Measurements from ENCODE around the gene ZDHHC4. TPM values are rescaled to one million over a fixed set of nuclear protein-coding genes. Genes with fewer than 3 reads are reported as not detected.
"Not testable (repeated sequence)": the region's sequence is repeated elsewhere in the genome, so short reads cannot be mapped to it uniquely, and the experiment has no call there.

Gene ZDHHC4
- total RNA-seq, 6 experiments from 2014 or later: 27.9 to 48.5 (median 36.9) TPM

DNA sequence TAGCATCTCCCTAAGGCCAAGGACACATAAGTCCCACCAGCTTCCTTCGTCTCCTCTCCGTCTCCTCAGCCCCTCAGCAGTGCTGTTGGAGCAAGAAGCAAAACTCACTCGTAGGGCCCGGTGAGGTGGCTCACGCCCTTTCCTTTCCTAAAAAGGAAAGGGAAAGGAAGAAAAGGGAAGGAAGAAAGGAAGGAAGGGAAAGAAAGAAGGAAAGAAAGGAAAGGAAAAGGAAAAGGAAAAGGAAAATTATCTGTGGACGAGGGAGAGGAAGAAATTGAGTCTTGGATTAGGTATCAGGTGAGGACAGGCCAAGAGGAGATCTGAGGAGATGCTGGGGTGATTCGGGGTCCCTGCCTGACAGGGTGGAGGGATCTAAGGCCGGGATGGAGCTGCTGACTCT, 56.8 kb downstream of the ZDHHC4 start:
- ATAC-seq (no peak), DNase-seq (no peak)
- Histone ChIP-seq H3K27me3 (no peaks in the 10 kb centered on the region), H3K4me1 (peaks cover 0 to 5% (median 0%) of the 10 kb centered on the region in 4 donors), H3K27ac (no peak overlapping the region), H3K4me3 (no peak overlapping the region), H3K36me3 (no peaks in the 10 kb centered on the region), H3K9me3 (no peaks in the 10 kb centered on the region)
- WGBS (ENCODE audit: insufficient coverage, low coverage, low lambda C conversion rate, missing lambda C conversion rate): 87% methylated on average over 8 of the region's 8 CpGs
- TF ChIP-seq CTCF (IDR thresholded peaks at IDR 0.05): no peak
- no peak for TF ChIP-seq POLR2A (IDR thresholded peaks at IDR 0.05)
- intact Hi-C loops (cut with DNase I): no loop called here

DNA sequence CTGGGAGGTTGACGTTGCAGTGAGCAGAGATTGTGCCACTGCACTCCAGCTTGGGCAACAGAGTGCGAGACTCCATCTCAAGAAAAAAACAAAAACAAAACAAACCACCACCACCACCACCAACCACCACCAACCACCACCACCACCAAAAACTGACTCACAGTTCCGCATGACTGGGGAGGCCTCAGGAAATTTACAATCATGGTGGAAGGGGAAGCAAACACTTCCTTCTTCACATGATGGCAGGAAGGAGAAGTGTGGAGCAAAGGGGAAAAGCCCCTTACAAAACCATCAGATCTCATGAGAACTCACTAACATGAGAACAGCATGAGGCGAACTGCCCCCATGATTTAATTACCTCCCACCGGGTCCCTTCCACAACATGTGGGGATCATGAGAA, 57.7 kb downstream of the ZDHHC4 start:
- H3K27ac ChIP-seq; DNase-seq; intact Hi-C loops (cut with DNase I): not testable (repeated sequence)

GRCh38 chr7:6636741-6637543, 59.7 kb downstream of the ZDHHC4 start, which contains the start of gene ZNF316:
Gene ZNF316 (plus strand): TSS chr7:6637318. CDS start chr7:6642410, 5,092 bp downstream.
- 6% methylated on average over 10 of the region's 104 CpGs for WGBS (ENCODE audit: insufficient coverage, low coverage, low lambda C conversion rate, missing lambda C conversion rate)
- intact Hi-C loops (cut with DNase I): no loop called here
- peak; percentile 81 to 94 (median 90) for ATAC-seq

More for the DNA sequence above, 57.7 kb downstream of the ZDHHC4 start:
- H3K4me3 ChIP-seq, ATAC-seq, H3K36me3 ChIP-seq, H3K27me3 ChIP-seq, H3K9me3 ChIP-seq, H3K4me1 ChIP-seq: not testable (repeated sequence)
- WGBS (ENCODE audit: insufficient coverage, low coverage, low lambda C conversion rate, missing lambda C conversion rate): 70% methylated on average over 3 of the region's 5 CpGs

DNA sequence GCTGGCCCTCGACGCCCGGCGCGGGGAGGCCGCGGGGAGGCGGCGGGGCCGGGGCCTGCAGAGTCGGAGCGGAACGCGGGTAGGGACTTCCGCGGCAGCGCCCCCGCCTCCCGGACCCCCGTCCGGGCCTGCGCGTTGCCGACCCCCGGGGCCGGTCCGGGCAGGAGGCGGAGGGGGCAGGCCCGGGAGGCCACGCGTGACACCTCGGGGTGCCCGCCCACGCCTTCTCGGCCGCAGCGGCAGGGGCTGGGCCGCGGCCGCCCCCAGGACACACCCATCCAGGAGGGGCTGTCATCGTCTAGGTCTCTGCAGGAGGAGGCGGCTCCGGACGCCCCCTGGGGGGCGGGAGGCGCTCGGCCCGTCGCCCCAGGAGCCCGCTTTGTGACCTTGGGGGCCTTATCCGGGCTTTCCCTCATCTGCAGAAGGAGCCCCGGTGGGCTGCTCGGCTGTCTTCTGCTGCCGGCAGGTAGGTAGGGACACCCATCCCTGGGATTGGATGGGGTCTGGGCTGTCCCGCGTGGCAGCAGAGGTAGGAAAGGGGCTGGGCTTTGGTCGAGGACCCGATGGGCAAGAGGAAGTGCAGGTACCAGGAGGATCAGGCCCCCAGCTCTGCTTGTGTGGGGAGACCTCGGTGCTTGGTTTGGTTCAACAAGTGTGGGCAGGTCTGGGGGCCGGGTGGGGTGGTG, 60.4 kb downstream of the ZDHHC4 start:
- H3K9me3 ChIP-seq: no peaks in the 10 kb centered on the region
- DNase-seq: peak in 1 of 3 donors; percentile 45
- H3K27me3 ChIP-seq: no peaks in the 10 kb centered on the region
- peak overlapping the region; percentile 67 to 94 (median 68) for H3K4me3 ChIP-seq
- intact Hi-C loops (cut with DNase I): no loop called here
- TF ChIP-seq CTCF (IDR thresholded peaks at IDR 0.05) (peak in 1 of 4 donors; percentile 12), POLR2A (IDR thresholded peaks at IDR 0.05) (no peak)
- ATAC-seq: peak; percentile 18 to 41 (median 36)
- peaks cover 0 to 8% (median 0%) of the 10 kb centered on the region in 4 donors for H3K36me3 ChIP-seq
- peak overlapping the region in 2 of 3 donors; percentile 14 to 78 for H3K27ac ChIP-seq
- WGBS (ENCODE audit: insufficient coverage, low coverage, low lambda C conversion rate, missing lambda C conversion rate): 33% methylated on average over 4 of the region's 60 CpGs
- peaks cover 0 to 5% (median 0%) of the 10 kb centered on the region in 4 donors for H3K4me1 ChIP-seq

More at GRCh38 chr7:6636741-6637543, 59.7 kb downstream of the ZDHHC4 start, which contains the start of gene ZNF316:
- peak; percentile 74 to 78 (median 78) for DNase-seq
- no peaks in the 10 kb centered on the region for H3K27me3 ChIP-seq
- H3K4me1 ChIP-seq: peaks cover 0 to 5% (median 0%) of the 10 kb centered on the region in 4 donors
- peak within 1 kb of the TSS; percentile 78 to 82 (median 80) for H3K27ac ChIP-seq
- peaks cover 0 to 8% (median 0%) of the 10 kb centered on the region in 4 donors for H3K36me3 ChIP-seq
- TF ChIP-seq CTCF (IDR thresholded peaks at IDR 0.05): no peak
- peak; percentile 66 for TF ChIP-seq POLR2A (IDR thresholded peaks at IDR 0.05)
- no peaks in the 10 kb centered on the region for H3K9me3 ChIP-seq
- H3K4me3 ChIP-seq: peak within 1 kb of the TSS; percentile 68 to 94 (median 85)

Other genes starting within 250 kb of the ZDHHC4 start
- gene FAM220A, start 228.5 kb upstream of the ZDHHC4 start, total RNA-seq: 1 to 10 TPM; 3.5 to 9.5 (median 5.5) TPM
- 100 to 1,000 TPM in 1 of 6 experiments, 10 to 100 TPM in 5; 72.6 to 154 (median 89.7) TPM for gene RAC1, start 202.9 kb upstream of the ZDHHC4 start, total RNA-seq
- 10 to 100 TPM in 4 of 6 experiments, 1 to 10 TPM in 2; 8.9 to 12.7 (median 11.7) TPM for gene DAGLB, start 129.5 kb upstream of the ZDHHC4 start, total RNA-seq
- gene KDELR2, start 93.3 kb upstream of the ZDHHC4 start, total RNA-seq: 100 to 1,000 TPM; 134 to 207 (median 144) TPM
- under 1 TPM in 2 of 6 experiments, not detected in 4; 0.05 to 0.07 TPM for gene GRID2IP, start 26.0 kb upstream of the ZDHHC4 start, total RNA-seq
- gene INTS15, start 12.6 kb downstream of the ZDHHC4 start, total RNA-seq: 10 to 100 TPM; 10.2 to 16.6 (median 14.0) TPM
- under 1 TPM; 0.20 to 0.98 (median 0.37) TPM for gene ZNF853, start 38.2 kb downstream of the ZDHHC4 start, total RNA-seq
- gene ZNF316, start 59.9 kb downstream of the ZDHHC4 start, total RNA-seq: 10 to 100 TPM in 4 of 6 experiments, 1 to 10 TPM in 2; 9.5 to 25.1 (median 15.2) TPM
- 10 to 100 TPM in 4 of 6 experiments, 1 to 10 TPM in 2; 5.4 to 11.1 (median 10.5) TPM for gene ZNF12, start 129.5 kb downstream of the ZDHHC4 start, total RNA-seq
- gene RSPH10B2, start 176.6 kb downstream of the ZDHHC4 start, total RNA-seq: under 1 TPM in 4 of 6 experiments, not detected in 2; 0.09 to 0.22 (median 0.14) TPM
- gene CCZ1B, start 248.8 kb downstream of the ZDHHC4 start, total RNA-seq: 10 to 100 TPM in 5 of 6 experiments, 1 to 10 TPM in 1; 6.5 to 24.1 (median 16.2) TPM